ENCODE results near the gene TMEM169. TPM values are rescaled to one million over a fixed set of nuclear protein-coding genes. Genes with fewer than 3 reads are reported as not detected.
A peak's percentile ranks its signal among the peaks of the same experiment; 100 is the strongest.

The TMEM169 gene
- total RNA-seq, 1 experiment from 2014 or later, result 8.2 TPM

DNA sequence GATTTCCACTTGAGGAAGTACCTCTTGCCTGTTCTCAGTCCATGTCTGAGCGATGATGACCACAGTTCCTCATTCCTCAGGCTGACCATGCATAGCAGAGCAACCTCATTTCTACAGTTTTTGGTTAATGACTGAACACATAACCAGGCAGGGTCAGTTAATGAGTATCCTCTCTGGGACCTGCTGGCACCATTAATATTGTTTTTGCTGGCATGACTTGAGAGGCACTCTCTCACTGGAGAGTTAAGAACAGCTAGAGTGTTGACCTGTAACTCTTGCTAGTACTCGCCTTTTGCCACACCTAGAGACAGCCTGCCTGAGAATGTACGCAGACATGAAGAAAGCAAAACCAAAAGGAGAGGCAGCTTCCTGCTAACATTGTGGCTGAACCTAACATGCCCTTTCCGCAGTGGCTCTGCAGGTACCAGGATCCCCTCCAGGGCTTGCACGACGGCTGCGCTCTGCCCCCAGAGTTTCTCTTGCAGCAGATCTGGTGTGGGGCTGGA is 24.0 kb upstream of the TMEM169 start:
- H3K4me3 ChIP-seq, result no peak overlapping the region
- H3K27me3 ChIP-seq, result no peaks in the 10 kb centered on the region
- DNase-seq, result no peak
- H3K4me1 ChIP-seq, result no peaks in the 10 kb centered on the region
- no peak overlapping the region for H3K27ac ChIP-seq
- H3K36me3 ChIP-seq, result peaks cover 8% of the 10 kb centered on the region
- H3K9me3 ChIP-seq (replicated peaks), result no peaks in the 10 kb centered on the region

- no peak for DNase-seq
- Histone ChIP-seq H3K36me3 (peaks cover 8% of the 10 kb centered on the region), H3K4me1 (no peaks in the 10 kb centered on the region), H3K4me3 (no peak overlapping the region), H3K27me3 (no peaks in the 10 kb centered on the region), H3K27ac (no peak overlapping the region), H3K9me3 (replicated peaks) (no peaks in the 10 kb centered on the region)
Observed at GRCh38 chr2:216059233-216059834, 22.4 kb upstream of the TMEM169 start.

GRCh38 chr2:216064014-216064630 is 17.6 kb upstream of the TMEM169 start:
- no peak overlapping the region for H3K27ac ChIP-seq
- H3K4me3 ChIP-seq, result no peak overlapping the region
- no peaks in the 10 kb centered on the region for H3K4me1 ChIP-seq
- peak in 1 of 2 experiments; percentile 18 for DNase-seq
- H3K36me3 ChIP-seq, result peaks cover 8% of the 10 kb centered on the region
- no peaks in the 10 kb centered on the region for H3K27me3 ChIP-seq
- no peaks in the 10 kb centered on the region for H3K9me3 ChIP-seq (replicated peaks)

GRCh38 chr2:216064665-216065064 is 17.1 kb upstream of the TMEM169 start:
- Histone ChIP-seq H3K36me3 (peaks cover 2% of the 10 kb centered on the region), H3K9me3 (replicated peaks) (no peaks in the 10 kb centered on the region), H3K4me3 (no peak overlapping the region), H3K27me3 (no peaks in the 10 kb centered on the region), H3K4me1 (no peaks in the 10 kb centered on the region), H3K27ac (no peak overlapping the region)
- no peak for DNase-seq

- no peak for DNase-seq
- H3K27ac ChIP-seq, result no peak overlapping the region
- no peaks in the 10 kb centered on the region for H3K36me3 ChIP-seq
- no peaks in the 10 kb centered on the region for H3K4me1 ChIP-seq
- H3K9me3 ChIP-seq (replicated peaks), result no peaks in the 10 kb centered on the region
- no peak overlapping the region for H3K4me3 ChIP-seq
- H3K27me3 ChIP-seq, result no peaks in the 10 kb centered on the region
Observed at GRCh38 chr2:216066230-216066629, 15.5 kb upstream of the TMEM169 start.

DNA sequence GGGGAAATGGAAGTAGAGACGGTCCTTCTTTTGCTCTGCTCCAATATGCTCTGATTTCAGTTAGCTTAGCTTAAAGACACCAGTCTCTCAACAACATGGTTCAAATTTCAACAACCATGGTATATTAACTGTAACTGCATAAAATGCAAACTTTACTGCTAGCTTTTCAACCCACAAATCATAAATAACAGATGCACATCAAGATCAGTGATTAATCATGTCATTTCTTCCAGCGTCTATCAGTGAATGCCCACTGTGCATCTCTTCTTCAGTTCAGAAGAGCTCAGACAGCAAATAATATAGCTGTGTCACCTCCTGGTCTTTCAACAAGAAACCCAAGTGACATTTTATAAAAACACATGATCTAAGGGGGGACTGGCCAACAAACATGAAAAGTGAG is 12.7 kb upstream of the TMEM169 start:
- Histone ChIP-seq H3K4me3 (no peak overlapping the region), H3K27ac (no peak overlapping the region), H3K36me3 (no peaks in the 10 kb centered on the region), H3K27me3 (no peaks in the 10 kb centered on the region), H3K9me3 (replicated peaks) (no peaks in the 10 kb centered on the region), H3K4me1 (no peaks in the 10 kb centered on the region)
- no peak for DNase-seq

DNA sequence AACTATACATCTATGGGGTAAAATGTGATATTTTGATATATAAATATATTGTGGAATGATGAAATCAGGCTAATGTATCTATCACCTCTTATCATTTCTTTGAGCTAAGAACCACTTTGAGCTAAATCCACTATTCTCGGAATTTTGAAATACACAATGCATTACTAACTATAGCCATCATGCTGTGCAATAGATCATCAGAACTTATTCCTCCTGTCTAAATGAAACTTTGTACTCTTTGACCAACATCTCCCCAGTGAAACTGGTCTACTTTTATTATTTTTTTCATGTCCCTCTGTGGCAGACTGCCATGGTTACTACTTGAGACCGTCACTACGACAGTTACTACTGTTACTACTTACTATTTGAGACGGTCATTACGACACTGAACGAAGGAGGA is 11.5 kb upstream of the TMEM169 start:
- no peaks in the 10 kb centered on the region; the same call in 1 of the 2 replicates for H3K36me3 ChIP-seq
- no peaks in the 10 kb centered on the region for H3K9me3 ChIP-seq (replicated peaks)
- no peak overlapping the region for H3K27ac ChIP-seq
- no peak for DNase-seq
- no peaks in the 10 kb centered on the region for H3K4me1 ChIP-seq
- no peak overlapping the region for H3K4me3 ChIP-seq
- H3K27me3 ChIP-seq, result no peaks in the 10 kb centered on the region

DNA sequence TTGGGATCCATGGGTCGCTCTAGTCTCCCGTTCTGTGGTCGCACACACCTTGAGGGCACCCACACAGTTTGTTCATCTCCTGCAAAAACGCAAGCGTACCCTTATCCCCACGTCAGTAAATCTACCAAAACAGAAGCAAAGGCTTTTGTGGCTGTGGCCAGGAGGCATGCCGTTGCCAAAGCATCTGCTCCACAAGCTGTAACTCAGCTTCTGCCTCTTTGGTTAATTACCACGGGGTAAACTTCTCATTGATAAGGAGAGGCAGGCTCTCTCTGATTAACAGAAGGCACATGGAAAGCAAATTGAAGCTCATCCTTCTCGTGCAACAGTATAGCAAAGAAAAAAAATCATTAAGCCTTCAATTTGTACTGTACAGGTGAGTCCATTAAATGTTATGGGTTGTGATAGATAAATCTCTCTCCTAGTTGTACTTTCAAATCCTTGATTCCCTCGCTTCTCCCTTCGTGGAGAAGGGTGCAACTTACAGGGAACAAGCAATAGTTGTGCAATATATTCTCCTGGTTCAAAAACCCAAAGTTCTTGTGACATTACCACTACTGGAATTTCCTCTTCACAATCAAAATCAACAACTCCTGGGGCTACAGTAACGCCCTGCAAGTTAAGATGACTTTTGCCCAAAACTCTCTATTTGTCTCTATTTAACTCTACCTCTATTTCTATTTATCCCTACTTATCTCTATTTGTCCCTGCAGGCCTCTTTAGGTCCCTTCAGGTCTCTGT is 10.4 kb upstream of the TMEM169 start:
- Histone ChIP-seq H3K4me1 (no peaks in the 10 kb centered on the region), H3K27ac (no peak overlapping the region), H3K4me3 (no peak overlapping the region), H3K9me3 (replicated peaks) (no peaks in the 10 kb centered on the region), H3K36me3 (no peaks in the 10 kb centered on the region; the same call in 1 of the 2 replicates), H3K27me3 (no peaks in the 10 kb centered on the region)
- DNase-seq, result no peak

- no peaks in the 10 kb centered on the region; the same call in 1 of the 2 replicates for H3K36me3 ChIP-seq
- no peaks in the 10 kb centered on the region for H3K9me3 ChIP-seq (replicated peaks)
- no peak overlapping the region for H3K4me3 ChIP-seq
- H3K27me3 ChIP-seq, result no peaks in the 10 kb centered on the region
- H3K4me1 ChIP-seq, result no peaks in the 10 kb centered on the region
- DNase-seq, result no peak
- no peak overlapping the region for H3K27ac ChIP-seq
Observed at GRCh38 chr2:216072473-216072872, 9.2 kb upstream of the TMEM169 start.

DNA sequence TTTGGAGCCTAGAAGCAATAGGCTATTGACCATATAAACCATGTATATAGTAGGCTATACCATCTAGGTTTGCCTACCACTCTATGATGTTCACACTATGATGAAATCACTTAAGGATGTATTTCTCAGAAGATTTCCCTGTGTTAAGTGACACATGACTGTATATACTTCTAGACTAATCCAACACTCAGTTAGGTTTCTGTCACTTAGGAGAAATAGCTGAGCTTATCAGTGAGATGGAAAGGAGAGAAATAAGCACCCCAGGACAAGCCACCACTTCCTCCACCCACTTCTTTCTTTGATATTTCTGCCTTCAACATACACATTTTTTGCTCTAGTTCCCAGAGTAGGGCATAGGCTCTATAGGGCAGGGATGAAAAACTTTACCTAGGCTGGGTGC is 7.9 kb upstream of the TMEM169 start:
- H3K27ac ChIP-seq, result no peak overlapping the region
- no peaks in the 10 kb centered on the region; the same call in 1 of the 2 replicates for H3K36me3 ChIP-seq
- no peak overlapping the region for H3K4me3 ChIP-seq
- DNase-seq, result no peak
- no peaks in the 10 kb centered on the region for H3K9me3 ChIP-seq (replicated peaks)
- no peaks in the 10 kb centered on the region for H3K27me3 ChIP-seq
- H3K4me1 ChIP-seq, result no peaks in the 10 kb centered on the region

- no peak overlapping the region for H3K27ac ChIP-seq
- no peaks in the 10 kb centered on the region for H3K9me3 ChIP-seq (replicated peaks)
- no peaks in the 10 kb centered on the region for H3K4me1 ChIP-seq
- no peaks in the 10 kb centered on the region; the same call in 1 of the 2 replicates for H3K36me3 ChIP-seq
- no peaks in the 10 kb centered on the region for H3K27me3 ChIP-seq
- no peak for DNase-seq
- no peak overlapping the region for H3K4me3 ChIP-seq
Observed at GRCh38 chr2:216074380-216074779, 7.3 kb upstream of the TMEM169 start.

- Histone ChIP-seq H3K9me3 (replicated peaks) (no peaks in the 10 kb centered on the region), H3K36me3 (no peaks in the 10 kb centered on the region; the same call in 1 of the 2 replicates), H3K4me3 (no peak overlapping the region), H3K27ac (no peak overlapping the region), H3K27me3 (no peaks in the 10 kb centered on the region), H3K4me1 (no peaks in the 10 kb centered on the region)
- no peak for DNase-seq
Observed at GRCh38 chr2:216074794-216075193, 6.9 kb upstream of the TMEM169 start.

DNA sequence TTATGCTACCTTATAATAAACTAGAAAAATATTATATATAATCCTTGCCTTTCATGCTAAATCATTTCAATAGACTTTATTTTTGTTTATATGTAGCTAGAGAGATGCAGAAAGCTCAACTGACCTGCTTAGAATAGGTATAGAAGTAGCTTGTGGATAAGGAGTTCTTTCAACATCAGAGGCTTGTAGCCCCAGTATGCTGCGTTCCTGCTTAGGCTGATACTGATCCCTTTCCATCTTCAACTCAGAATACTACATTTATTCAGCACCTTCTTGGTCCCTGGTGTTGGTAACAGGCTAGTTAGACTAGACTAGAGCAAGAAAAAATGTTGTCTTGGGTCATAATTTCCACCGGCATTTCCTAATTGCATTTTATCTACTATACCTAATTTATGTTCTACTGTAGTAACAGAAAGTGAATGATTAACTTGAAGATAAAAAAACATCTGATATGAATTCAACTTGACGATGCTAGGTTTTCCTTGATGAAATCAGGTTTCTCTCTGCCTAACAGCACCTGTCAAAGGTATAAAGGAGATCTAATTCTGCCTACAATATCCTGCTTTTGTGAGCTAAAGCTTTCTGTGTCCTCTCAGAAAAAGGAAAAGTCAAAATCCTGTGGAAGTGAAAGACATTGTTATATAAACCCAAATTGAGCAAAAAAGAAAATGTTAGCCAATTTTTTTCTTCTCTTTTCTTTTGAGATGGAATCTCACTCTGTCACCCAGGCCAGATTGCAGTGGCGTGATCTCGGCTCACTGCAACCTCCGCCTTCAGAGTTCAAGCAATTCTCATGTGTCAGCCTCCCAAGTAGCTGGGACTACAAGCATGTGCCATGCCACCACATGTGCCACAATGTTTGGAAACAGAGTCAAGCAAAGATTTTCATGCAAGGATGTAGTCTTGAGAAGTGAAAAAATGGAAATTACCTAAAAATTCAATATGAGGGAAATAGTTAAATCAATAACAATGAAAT is 5.9 kb upstream of the TMEM169 start:
- no peak overlapping the region for H3K27ac ChIP-seq
- DNase-seq, result no peak
- no peaks in the 10 kb centered on the region for H3K27me3 ChIP-seq
- H3K9me3 ChIP-seq (replicated peaks), result no peaks in the 10 kb centered on the region
- no peak overlapping the region for H3K4me3 ChIP-seq
- no peaks in the 10 kb centered on the region; the same call in 1 of the 2 replicates for H3K36me3 ChIP-seq
- no peaks in the 10 kb centered on the region for H3K4me1 ChIP-seq

DNA sequence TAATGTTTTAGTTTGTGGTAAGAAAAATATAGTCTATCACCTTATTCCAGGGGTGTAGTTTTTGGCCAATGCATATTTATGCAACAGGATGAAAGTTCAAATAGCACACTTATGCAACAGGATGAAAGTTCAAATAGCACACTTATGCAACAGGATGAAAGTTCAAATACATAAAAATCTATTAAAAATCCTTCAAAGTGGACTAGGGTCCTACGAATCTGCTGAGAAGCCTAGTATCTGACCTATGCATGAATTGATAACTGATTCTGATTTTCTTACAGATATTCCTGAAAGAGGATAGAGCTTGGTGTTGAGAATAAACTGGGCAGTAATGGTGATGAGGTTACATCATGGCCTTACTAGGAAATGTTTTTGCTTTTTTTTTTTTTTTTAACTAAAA is 2.9 kb upstream of the TMEM169 start:
- H3K9me3 ChIP-seq (replicated peaks), result no peaks in the 10 kb centered on the region
- H3K27ac ChIP-seq, result no peak overlapping the region
- H3K4me1 ChIP-seq, result peaks cover 3% of the 10 kb centered on the region
- H3K4me3 ChIP-seq, result no peak overlapping the region
- no peak for DNase-seq
- no peaks in the 10 kb centered on the region for H3K27me3 ChIP-seq
- no peaks in the 10 kb centered on the region; the same call in 1 of the 2 replicates for H3K36me3 ChIP-seq

Measured in SJCRH30 (cell line).